ENCODE measurements around the gene KPNA5. TPM values are rescaled to one million over a fixed set of nuclear protein-coding genes. Genes with fewer than 3 reads are reported as not detected.

The KPNA5 gene
- total and polyA plus RNA-seq, 2 of the 13 experiments (the other 11 are each of a cell fraction or from before 2014, with no cell fraction given) = 5.3 to 13.0 TPM

DNA sequence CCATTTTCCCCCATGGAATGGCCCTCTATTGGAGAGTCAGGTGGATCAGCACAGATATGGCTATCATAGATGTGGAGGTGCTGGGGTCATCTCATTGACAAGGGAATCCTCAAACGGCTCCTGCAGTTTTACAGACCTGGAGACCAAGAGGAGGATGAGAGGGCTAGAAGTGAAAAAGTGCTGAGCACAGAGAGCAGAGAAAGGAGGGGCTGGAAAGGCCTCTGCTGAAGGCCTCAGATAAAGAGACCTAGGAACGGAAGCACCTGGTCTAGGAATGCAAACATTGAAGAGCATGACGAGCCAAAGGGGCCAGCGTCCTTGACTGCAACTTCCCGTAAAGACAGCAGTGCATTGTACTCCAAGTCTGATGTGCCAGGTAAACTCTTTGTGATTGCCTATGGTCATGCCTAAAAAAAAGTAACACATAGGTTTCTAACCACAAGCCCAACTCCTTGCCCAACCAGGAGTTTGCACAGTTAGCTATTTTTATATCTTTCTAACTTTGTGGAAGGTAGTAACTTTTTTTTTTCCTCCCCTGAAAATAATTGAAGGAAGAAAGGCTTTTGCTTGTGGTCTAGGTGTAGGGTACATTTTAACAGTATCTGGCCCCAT lies 49.5 kb upstream of the KPNA5 start (continued):
- TF ChIP-seq MIXL1 (CRISPR knock-in tag; IDR thresholded peaks at IDR 0.05) = peak; percentile 97; the same call in 1 of the 2 replicates
- TF ChIP-seq ZNF264 (CRISPR knock-in tag; IDR thresholded peaks at IDR 0.05) = peak; percentile 97
- peak; percentile 76 for TF ChIP-seq ZNF350 (CRISPR knock-in tag; IDR thresholded peaks at IDR 0.05; ENCODE audit: borderline replicate concordance, low read depth)
- TF ChIP-seq ZBTB20 (CRISPR knock-in tag; IDR thresholded peaks at IDR 0.05; ENCODE audit: borderline replicate concordance, low read depth) = peak; percentile 97
- TF ChIP-seq, protein P1, sequence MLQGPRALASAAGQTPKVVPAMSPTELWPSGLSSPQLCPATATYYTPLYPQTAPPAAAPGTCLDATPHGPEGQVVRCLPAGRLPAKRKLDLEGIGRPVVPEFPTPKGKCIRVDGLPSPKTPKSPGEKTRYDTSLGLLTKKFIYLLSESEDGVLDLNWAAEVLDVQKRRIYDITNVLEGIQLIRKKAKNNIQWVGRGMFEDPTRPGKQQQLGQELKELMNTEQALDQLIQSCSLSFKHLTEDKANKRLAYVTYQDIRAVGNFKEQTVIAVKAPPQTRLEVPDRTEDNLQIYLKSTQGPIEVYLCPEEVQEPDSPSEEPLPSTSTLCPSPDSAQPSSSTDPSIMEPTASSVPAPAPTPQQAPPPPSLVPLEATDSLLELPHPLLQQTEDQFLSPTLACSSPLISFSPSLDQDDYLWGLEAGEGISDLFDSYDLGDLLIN (CRISPR knock-in tag; IDR thresholded peaks at IDR 0.05; ENCODE audit: borderline replicate concordance) = no peak
- TF ChIP-seq CHD2 (IDR thresholded peaks at IDR 0.05; ENCODE audit: low read depth, low read length) = 0 out of 2 replicates have a peak, but pooled peaks have one; percentile 22
- TF ChIP-seq, protein P2, sequence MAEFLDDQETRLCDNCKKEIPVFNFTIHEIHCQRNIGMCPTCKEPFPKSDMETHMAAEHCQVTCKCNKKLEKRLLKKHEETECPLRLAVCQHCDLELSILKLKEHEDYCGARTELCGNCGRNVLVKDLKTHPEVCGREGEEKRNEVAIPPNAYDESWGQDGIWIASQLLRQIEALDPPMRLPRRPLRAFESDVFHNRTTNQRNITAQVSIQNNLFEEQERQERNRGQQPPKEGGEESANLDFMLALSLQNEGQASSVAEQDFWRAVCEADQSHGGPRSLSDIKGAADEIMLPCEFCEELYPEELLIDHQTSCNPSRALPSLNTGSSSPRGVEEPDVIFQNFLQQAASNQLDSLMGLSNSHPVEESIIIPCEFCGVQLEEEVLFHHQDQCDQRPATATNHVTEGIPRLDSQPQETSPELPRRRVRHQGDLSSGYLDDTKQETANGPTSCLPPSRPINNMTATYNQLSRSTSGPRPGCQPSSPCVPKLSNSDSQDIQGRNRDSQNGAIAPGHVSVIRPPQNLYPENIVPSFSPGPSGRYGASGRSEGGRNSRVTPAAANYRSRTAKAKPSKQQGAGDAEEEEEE (CRISPR knock-in tag; IDR thresholded peaks at IDR 0.05; ENCODE audit: borderline replicate concordance) = no peak
- peak; percentile 69; the same call in 1 of the 2 replicates for TF ChIP-seq GFI1 (CRISPR knock-in tag; IDR thresholded peaks at IDR 0.05; ENCODE audit: borderline replicate concordance)
- no peak for TF ChIP-seq GTF2F1 (IDR thresholded peaks at IDR 0.05; ENCODE audit: low read length)
- TF ChIP-seq POLR2A (IDR thresholded peaks at IDR 0.05; ENCODE audit: insufficient read depth in 1 of 2, low read depth in 2 of 2, low read length in 2 of 2) = 0 out of 4 replicates have a peak, but pooled peaks of 1 of the 2 experiments have one; percentile 32
- TF ChIP-seq FOSL2 (CRISPR knock-in tag; IDR thresholded peaks at IDR 0.05) = peak; percentile 88
- peak; percentile 84; the same call in 1 of the 2 replicates for TF ChIP-seq ZNF503 (CRISPR knock-in tag; IDR thresholded peaks at IDR 0.05)
- TF ChIP-seq, protein P3, sequence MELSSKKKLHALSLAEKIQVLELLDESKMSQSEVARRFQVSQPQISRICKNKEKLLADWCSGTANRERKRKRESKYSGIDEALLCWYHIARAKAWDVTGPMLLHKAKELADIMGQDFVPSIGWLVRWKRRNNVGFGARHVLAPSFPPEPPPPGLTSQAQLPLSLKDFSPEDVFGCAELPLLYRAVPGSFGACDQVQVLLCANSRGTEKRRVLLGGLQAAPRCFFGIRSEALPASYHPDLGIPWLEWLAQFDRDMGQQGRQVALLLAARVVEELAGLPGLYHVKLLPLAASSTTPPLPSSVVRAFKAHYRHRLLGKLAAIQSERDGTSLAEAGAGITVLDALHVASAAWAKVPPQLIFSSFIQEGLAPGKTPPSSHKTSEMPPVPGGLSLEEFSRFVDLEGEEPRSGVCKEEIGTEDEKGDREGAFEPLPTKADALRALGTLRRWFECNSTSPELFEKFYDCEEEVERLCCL (CRISPR knock-in tag; IDR thresholded peaks at IDR 0.05; ENCODE audit: borderline replicate concordance) = no peak
- TF ChIP-seq, protein P4, sequence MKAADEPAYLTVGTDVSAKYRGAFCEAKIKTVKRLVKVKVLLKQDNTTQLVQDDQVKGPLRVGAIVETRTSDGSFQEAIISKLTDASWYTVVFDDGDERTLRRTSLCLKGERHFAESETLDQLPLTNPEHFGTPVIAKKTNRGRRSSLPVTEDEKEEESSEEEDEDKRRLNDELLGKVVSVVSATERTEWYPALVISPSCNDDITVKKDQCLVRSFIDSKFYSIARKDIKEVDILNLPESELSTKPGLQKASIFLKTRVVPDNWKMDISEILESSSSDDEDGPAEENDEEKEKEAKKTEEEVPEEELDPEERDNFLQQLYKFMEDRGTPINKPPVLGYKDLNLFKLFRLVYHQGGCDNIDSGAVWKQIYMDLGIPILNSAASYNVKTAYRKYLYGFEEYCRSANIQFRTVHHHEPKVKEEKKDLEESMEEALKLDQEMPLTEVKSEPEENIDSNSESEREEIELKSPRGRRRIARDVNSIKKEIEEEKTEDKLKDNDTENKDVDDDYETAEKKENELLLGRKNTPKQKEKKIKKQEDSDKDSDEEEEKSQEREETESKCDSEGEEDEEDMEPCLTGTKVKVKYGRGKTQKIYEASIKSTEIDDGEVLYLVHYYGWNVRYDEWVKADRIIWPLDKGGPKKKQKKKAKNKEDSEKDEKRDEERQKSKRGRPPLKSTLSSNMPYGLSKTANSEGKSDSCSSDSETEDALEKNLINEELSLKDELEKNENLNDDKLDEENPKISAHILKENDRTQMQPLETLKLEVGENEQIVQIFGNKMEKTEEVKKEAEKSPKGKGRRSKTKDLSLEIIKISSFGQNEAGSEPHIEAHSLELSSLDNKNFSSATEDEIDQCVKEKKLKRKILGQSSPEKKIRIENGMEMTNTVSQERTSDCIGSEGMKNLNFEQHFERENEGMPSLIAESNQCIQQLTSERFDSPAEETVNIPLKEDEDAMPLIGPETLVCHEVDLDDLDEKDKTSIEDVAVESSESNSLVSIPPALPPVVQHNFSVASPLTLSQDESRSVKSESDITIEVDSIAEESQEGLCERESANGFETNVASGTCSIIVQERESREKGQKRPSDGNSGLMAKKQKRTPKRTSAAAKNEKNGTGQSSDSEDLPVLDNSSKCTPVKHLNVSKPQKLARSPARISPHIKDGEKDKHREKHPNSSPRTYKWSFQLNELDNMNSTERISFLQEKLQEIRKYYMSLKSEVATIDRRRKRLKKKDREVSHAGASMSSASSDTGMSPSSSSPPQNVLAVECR (CRISPR knock-in tag; IDR thresholded peaks at IDR 0.05; ENCODE audit: borderline replicate concordance) = peak; percentile 81; the same call in 1 of the 2 replicates
- no peak for TF ChIP-seq NAIF1 (CRISPR knock-in tag; IDR thresholded peaks at IDR 0.05; ENCODE audit: borderline replicate concordance)
- TF ChIP-seq ZNF235 (CRISPR knock-in tag; IDR thresholded peaks at IDR 0.05; ENCODE audit: borderline replicate concordance) = no peak
- no peak for TF ChIP-seq PHB2 (IDR thresholded peaks at IDR 0.05; ENCODE audit: partially characterized antibody)
- peak; percentile 99 for TF ChIP-seq ERF (CRISPR knock-in tag; IDR thresholded peaks at IDR 0.05)
